HAP-1 (cell line): ENCODE results near the gene PRKACA.

Experiments
- DNase-seq, 2 experiments: peaks; one replicate each; pipeline ENCODE4 v3.0.0-alpha.2; 2016 to 2020; ENCODE audit warnings: low spot score in 2 of 2
- H3K27me3 ChIP-seq: fragments of 250-450 bp; sonication (Bioruptor Pico); 2 replicates; pipeline ENCODE4 v1.5.1; 2020; ENCODE audit warnings: low read depth, mild to moderate bottlenecking, moderate library complexity
- H3K36me3 ChIP-seq: fragments of 250-450 bp; sonication (Bioruptor Pico); replicated peaks from 2 replicates; pipeline ENCODE4 v1.5.1; 2020; ENCODE audit warnings: mild to moderate bottlenecking
- H3K4me1 ChIP-seq: fragments of 250-450 bp; sonication (Bioruptor Pico); 2 replicates; pipeline ENCODE4 v1.5.1; 2020; ENCODE audit warnings: mild to moderate bottlenecking
- H3K4me3 ChIP-seq: fragments of 250-450 bp; sonication (Bioruptor Pico); 2 replicates; pipeline ENCODE4 v1.5.1; 2020; ENCODE audit warnings: mild to moderate bottlenecking, moderate library complexity
- H3K9me3 ChIP-seq: fragments of 250-450 bp; sonication (Bioruptor Pico); 2 replicates; pipeline ENCODE4 v1.5.1; 2020; ENCODE audit warnings: mild to moderate bottlenecking, moderate library complexity
- in situ Hi-C: fragments of 300-500 bp; cut with MboI; formaldehyde crosslinking; loops from 3 replicates; pipeline ENCODE4 v1.14.3; 2020; ENCODE audit warnings: low sequenced_read_pairs, inconsistent platforms, mixed read lengths

PRKACA gene

DNA sequence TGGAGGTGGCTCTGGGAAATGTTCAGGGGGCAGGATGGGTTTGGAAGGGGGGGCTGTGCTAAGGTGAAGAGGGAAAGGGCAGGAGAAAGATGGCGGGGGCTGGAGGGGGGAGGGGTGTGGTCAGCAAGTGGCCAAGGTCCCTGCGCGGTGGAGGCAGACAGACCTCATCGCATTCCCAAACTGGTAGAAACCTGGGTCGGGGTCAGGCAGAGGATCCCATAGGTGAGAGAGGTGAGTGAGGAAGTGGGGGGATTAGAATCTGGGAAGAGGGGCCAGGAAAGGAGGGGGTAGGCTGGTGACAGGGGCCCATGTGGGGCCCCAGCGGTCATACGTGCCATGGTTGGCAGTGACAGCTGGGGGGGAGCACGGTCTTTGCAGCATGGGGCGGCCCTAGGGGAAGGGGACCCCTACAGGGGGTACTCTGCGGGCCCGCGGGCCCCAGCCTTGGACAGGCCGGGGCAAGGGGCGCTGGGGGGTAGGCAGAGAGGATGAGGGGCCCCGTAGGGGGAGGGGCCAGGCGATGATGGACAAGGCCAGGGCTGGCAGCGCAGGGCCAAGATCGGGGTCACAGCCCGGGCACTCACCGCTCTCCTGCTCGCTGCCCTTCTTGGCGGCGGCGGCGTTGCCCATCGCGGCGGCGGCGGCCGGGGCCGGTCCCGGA is 514 bp downstream of the PRKACA start:
- H3K36me3 ChIP-seq: peaks cover 19% of the 10 kb centered on the region
- no peaks in the 10 kb centered on the region for H3K27me3 ChIP-seq
- H3K4me1 ChIP-seq: peaks cover 12% of the 10 kb centered on the region
- H3K4me3 ChIP-seq: peak overlapping the region; percentile 74
- no peaks in the 10 kb centered on the region for H3K9me3 ChIP-seq
- peak in 1 of 2 experiments; percentile 32 for DNase-seq
- in situ Hi-C loops: no loop called here

DNA sequence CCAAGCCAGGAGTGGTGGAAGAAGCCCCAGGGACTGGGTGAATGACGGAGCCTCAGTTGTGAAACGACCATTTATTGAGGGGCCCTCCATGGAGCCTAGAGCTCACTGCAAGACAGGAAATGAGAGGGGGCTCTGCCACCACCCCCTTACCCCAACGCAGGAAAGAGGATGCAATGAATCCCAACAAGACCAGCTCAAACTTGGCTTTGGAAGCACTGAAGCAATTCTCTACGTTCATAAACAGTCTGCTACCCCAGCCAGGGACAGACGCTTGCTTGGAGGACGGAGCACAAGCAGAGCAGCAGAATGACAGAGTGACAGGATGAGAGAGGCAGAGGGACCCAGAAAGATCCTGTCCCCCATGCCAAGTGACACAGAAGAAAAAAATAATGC is 1.0 kb downstream of the PRKACA start:
- H3K4me1 ChIP-seq: peaks cover 12% of the 10 kb centered on the region
- in situ Hi-C loops: no loop called here
- peaks cover 19% of the 10 kb centered on the region for H3K36me3 ChIP-seq
- peak overlapping the region; percentile 74 for H3K4me3 ChIP-seq
- no peaks in the 10 kb centered on the region for H3K9me3 ChIP-seq
- DNase-seq: no peak
- no peaks in the 10 kb centered on the region for H3K27me3 ChIP-seq

DNA sequence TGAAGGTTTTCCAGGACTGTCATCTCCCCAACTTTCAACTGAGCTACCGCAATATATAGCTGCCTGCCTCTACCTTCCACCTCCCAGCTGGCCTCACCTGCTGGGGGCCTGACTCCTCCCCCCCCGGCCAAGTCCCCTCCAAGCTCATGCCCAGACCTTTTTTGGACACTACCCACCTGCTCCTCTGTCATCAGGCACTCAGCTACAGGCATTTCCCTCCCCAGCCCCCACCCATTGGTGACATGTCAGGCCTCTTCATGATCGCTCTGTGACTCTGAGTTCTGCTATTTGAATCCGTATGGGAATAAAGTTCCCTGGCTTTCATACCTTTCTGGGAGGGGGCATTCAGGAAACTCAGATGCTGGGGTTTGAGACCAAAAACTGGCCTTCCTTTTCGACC is 1.8 kb downstream of the PRKACA start:
- no peaks in the 10 kb centered on the region for H3K9me3 ChIP-seq
- no peak overlapping the region for H3K4me3 ChIP-seq
- no peak for DNase-seq
- in situ Hi-C loops: no loop called here
- no peaks in the 10 kb centered on the region for H3K27me3 ChIP-seq
- H3K36me3 ChIP-seq: peaks cover 15% of the 10 kb centered on the region
- peaks cover 12% of the 10 kb centered on the region for H3K4me1 ChIP-seq

DNA sequence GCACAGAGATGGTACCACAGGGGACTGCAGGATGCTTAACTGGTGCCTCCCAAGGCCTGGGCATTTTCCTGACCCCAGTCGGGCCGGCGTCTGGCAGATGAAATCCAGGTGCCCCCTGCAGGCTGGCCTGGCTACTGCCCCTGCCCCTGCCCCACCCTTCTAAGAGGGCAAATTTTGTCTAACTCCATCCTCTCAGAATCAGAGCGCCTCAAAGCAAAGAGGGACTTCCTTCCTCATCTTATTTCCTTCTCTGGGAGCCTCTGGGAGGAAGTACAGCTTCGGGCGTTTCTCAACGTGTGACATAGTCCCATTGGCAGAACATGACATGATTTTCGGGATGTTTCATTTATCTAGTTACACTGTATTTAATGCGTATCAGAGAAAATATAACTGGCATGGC is 2.7 kb downstream of the PRKACA start:
- Histone ChIP-seq H3K4me1 (peaks cover 12% of the 10 kb centered on the region), H3K9me3 (no peaks in the 10 kb centered on the region), H3K36me3 (peaks cover 8% of the 10 kb centered on the region), H3K4me3 (no peak overlapping the region), H3K27me3 (no peaks in the 10 kb centered on the region)
- peak in 1 of 2 experiments; percentile 56 for DNase-seq
- in situ Hi-C loops: no loop called here

DNA sequence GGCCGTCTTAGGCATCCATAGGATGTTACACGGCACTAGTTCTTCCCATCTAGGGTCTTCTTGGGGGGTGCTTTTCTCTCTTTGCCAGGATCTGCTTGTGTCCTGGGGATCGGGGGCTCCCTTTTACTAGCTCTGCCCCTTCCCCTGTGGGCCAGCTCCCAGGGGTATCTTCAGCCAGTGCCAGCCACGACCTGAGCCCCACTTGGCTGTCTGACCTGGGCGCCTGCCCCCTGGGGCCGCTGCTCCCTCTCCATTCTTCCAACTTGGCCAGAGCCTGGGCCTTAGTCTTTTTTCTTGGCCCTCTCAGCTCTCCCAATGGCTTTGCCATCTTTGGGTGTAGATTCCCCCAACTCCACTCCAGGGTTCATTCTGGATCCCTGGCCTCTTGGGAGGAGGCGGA is 3.1 kb downstream of the PRKACA start:
- H3K9me3 ChIP-seq: no peaks in the 10 kb centered on the region
- in situ Hi-C loops: no loop called here
- H3K36me3 ChIP-seq: peaks cover 4% of the 10 kb centered on the region
- DNase-seq: no peak
- no peak overlapping the region for H3K4me3 ChIP-seq
- H3K27me3 ChIP-seq: no peaks in the 10 kb centered on the region
- H3K4me1 ChIP-seq: peaks cover 12% of the 10 kb centered on the region

DNA sequence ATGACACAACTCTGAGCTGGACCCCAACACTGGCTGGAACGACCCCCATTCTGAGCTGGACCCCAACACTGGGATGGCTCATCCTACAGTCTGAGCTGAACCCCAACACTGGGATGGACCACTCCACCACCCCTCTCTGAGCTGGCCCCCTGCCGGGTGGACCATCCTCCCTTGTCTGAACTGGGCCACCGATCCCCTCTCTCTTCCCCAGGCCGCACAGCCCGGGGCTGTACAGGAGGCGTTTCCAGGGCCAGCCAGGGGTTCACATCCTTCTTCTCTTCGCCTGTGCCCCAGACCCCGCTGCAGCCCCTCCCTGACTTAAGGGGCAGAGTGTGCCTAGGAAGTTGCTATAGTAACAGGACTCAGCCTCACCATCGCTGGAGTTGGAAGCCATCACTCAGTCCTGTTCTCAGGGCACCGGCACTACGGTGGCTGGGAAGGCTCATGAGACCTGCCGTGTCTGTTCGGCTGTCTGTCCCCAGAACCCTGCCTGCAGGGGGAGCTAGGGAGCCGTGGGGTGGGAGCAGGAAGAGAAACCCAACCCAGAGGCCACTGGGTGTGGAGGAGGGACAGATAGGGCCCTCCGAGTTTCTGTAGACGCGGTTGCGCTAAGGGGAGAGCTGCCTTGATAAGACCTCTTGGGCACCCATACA is 3.7 kb downstream of the PRKACA start:
- in situ Hi-C loops: no loop called here
- peak in 1 of 2 experiments; percentile 49 for DNase-seq
- peaks cover 4% of the 10 kb centered on the region; the same call in 1 of the 2 replicates for H3K36me3 ChIP-seq
- no peaks in the 10 kb centered on the region for H3K27me3 ChIP-seq
- no peaks in the 10 kb centered on the region for H3K9me3 ChIP-seq
- no peak overlapping the region for H3K4me3 ChIP-seq
- peaks cover 12% of the 10 kb centered on the region for H3K4me1 ChIP-seq

DNA sequence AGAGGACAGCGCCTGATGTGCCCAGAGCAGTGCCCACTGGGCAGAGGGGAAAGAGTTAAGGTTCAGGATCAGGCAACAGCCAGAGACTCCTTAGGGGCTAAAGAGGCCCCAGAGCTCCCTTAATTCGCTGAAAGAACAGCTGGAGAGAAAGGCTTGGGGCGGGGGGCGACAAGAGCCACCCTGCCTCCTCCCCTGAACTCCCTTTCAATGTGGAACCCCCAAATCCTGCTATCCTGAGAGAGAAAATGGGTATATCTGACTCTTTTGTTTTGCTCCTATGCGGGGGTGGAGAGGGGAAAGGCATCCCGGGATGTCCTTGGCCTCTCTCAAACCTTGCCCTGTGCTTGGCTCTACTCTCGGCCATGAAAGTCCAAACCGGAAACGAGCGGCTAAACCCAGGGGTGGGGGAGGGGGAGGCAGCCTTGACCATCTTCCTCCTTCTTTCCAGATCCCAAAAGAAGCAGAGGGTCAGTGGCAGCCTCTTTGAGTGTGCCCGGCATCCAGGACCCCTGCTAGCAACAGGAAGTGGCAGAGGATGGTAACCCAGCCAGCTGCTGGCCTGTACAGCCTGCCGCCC is 4.7 kb downstream of the PRKACA start:
- Histone ChIP-seq H3K36me3 (no peaks in the 10 kb centered on the region), H3K4me1 (peaks cover 6% of the 10 kb centered on the region), H3K4me3 (no peak overlapping the region), H3K9me3 (no peaks in the 10 kb centered on the region), H3K27me3 (no peaks in the 10 kb centered on the region)
- in situ Hi-C loops: no loop called here
- no peak for DNase-seq

DNA sequence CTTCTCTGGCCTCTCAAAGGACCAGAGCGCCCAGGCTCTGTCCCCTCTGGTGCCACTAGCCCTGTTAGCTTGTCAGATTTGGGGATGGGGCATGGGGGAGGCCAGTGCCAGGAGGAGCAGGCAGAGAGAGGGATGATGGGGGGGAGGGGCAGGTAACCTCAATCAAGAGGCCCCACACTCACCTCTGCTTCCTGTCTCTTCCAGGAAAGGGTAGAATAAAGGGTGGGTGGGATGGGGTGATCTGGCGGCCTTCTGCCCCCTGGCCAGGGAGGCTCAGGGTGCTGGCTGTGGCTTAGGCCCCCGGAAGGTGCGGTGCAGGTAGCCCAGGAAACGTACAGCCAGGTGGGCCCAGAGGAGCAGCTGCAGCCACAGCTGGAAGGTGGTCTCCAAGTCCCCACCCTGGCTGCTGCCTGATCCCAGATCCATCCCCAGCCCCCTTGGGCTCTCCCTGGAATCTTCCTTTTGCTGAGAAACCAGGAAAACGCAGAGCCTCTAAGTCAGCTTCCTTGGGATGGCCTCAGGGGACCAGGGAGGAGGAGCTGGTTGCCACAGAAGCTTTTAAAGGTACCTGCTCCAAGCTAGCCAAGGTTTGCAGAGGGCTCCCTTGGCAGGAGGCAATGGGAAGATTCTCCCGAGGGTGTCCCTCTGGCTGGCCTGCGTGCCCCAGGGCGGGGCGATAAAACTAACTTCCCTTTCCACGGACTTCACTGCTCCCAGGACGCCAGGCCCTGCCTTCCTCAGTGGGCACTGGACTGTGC is 5.3 kb downstream of the PRKACA start:
- Histone ChIP-seq H3K36me3 (no peaks in the 10 kb centered on the region), H3K4me1 (peaks cover 6% of the 10 kb centered on the region), H3K27me3 (no peaks in the 10 kb centered on the region), H3K4me3 (no peak overlapping the region), H3K9me3 (no peaks in the 10 kb centered on the region)
- in situ Hi-C loops: no loop called here
- no peak for DNase-seq

DNA sequence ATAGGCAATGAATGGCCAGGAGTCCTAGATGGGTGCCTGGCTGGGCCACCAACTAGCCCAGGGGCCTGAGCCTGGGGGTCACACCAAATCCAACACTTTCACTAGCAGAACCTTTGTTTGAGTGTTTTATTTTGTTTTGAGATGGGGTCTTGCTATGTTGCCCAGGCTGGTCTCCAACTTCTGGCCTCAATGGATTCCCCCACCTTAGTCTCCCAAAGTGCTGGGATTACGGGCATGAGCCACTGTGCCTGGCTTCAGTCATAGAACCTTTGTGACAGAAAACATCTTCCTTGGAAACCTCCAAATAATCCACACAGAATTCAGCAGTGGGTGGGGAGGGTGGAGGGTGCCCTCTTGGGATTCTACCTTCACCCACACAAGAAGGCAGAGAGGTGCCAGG is 6.1 kb downstream of the PRKACA start:
- DNase-seq: no peak
- Histone ChIP-seq H3K4me3 (no peak overlapping the region), H3K4me1 (peaks cover 4% of the 10 kb centered on the region), H3K36me3 (no peaks in the 10 kb centered on the region; the same call in 1 of the 2 replicates), H3K27me3 (no peaks in the 10 kb centered on the region), H3K9me3 (no peaks in the 10 kb centered on the region)
- in situ Hi-C loops: no loop called here

DNA sequence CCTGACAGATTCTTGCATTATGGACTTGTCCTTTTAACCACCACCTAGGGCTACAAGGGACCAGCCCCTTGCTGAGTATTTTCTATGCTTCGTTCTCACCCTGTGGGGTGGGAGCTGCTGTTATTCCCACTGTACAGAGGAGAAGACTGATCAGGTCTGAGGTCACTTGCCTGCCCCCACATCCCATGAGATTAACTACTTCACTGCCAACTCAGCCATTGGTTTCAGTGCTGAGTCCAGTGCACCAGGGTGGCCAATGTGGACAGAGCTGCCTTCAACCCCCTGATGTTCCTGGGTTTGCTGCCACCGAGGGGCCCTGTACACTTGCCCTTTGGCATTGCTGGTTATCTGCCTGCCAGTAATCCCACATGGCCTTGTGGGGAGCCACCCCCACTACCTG is 6.9 kb downstream of the PRKACA start:
- peaks cover 2% of the 10 kb centered on the region; the same call in 1 of the 2 replicates for H3K36me3 ChIP-seq
- H3K27me3 ChIP-seq: no peaks in the 10 kb centered on the region
- in situ Hi-C loops: no loop called here
- no peaks in the 10 kb centered on the region for H3K9me3 ChIP-seq
- no peaks in the 10 kb centered on the region; the same call in 1 of the 2 replicates for H3K4me1 ChIP-seq
- H3K4me3 ChIP-seq: no peak overlapping the region
- DNase-seq: no peak

DNA sequence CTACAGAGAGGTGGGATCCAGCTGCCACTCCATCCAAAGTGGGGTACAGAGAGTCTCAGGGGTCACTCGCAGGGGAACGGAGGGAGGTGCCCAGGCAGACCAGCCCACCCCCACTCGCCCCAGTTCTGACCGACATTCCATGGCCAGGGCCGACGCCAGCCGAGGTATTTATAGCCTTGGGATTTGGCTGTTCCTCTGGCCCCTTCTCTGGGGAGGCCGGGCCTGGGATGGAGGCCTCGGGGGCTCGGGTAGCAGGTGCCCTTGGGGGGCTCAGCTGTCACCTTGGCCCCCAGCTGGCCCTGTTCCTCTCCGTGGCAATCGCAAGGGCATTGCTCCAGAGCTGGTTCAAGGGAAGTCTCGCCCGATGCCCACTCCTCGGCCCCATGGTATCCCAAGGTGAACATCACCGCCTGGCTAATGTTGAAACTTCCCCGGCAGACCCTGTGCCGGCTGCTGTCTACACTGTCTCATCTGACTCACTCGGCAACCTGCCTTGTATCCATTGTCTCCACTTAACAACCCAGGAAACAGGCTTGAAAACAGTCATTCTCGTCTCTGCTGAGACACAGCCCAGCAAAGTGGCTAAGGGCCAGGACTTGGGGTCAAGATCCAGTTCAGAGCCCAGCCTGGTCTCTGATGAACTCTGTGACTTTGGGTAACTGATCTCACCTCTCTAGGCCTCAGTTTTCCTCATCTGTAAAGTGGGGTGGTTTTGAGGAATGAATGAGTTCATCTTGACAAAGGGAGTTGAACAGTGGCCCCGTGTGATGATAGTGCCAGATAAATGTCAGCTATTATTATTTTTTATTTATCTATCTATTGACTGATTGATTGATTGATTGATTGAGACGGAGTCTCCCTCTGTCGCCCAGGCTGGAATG is 9.7 kb downstream of the PRKACA start:
- Histone ChIP-seq H3K9me3 (no peaks in the 10 kb centered on the region), H3K36me3 (peaks cover 4% of the 10 kb centered on the region; the same call in 1 of the 2 replicates), H3K4me1 (no peaks in the 10 kb centered on the region), H3K4me3 (no peak overlapping the region), H3K27me3 (no peaks in the 10 kb centered on the region)
- no peak for DNase-seq
- in situ Hi-C loops: no loop called here

DNA sequence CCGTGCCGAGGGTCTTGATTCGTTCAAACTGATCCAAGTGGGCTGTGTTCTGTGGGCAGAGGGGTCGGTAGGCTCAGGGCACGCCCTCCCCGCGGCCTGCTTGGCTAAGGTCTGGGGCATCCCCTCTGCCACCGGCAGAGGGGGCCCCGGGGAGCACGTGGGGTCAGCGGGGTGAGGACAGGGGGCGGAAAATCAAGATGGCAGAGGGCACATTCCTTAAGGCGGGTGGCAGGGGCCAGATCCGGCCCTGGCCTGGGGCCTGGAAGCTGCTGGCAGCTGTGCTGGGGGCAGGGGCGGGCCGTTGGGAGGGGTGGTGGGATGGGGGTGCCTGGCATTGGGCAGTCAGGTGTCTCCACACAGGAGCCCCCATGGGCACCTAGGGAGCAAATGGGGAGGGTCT is 10.7 kb downstream of the PRKACA start:
- H3K36me3 ChIP-seq: peaks cover 13% of the 10 kb centered on the region
- DNase-seq: no peak
- in situ Hi-C loops: no loop called here
- no peaks in the 10 kb centered on the region for H3K9me3 ChIP-seq
- no peaks in the 10 kb centered on the region for H3K4me1 ChIP-seq
- H3K4me3 ChIP-seq: no peak overlapping the region
- no peaks in the 10 kb centered on the region for H3K27me3 ChIP-seq

DNA sequence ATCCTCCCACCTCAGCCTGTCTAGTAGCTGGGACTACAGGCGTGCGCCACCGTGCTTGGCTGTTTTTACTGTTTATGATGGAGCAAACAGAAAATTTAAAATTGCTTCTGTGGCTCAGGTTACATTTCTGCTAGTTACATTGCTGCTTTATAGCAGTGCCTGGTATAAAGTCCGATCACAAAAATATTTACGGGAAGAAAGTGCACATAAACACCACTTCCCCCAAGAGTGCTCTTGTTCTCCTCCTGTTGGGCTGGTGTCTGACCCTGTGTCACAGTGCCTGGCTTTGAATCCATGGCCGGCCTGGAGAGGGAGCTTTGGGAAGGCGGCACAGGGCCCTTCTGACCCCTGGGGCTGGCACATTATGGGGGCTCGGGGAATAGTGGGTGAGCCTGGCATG is 11.9 kb downstream of the PRKACA start:
- Histone ChIP-seq H3K27me3 (no peaks in the 10 kb centered on the region), H3K4me1 (no peaks in the 10 kb centered on the region), H3K36me3 (peaks cover 21% of the 10 kb centered on the region), H3K9me3 (no peaks in the 10 kb centered on the region), H3K4me3 (no peak overlapping the region)
- no peak for DNase-seq
- in situ Hi-C loops: no loop called here
